NB4 (cell line): ENCODE data around the gene ZNF618.

Experiments
- DNase-seq: peaks from one replicate; pipeline ENCODE4 v3.0.0; 2010; ENCODE audit warnings: low read depth
- H3K4me3 ChIP-seq: one replicate; pipeline ENCODE4 v1.5.1; 2011; ENCODE audit warnings: mild to moderate bottlenecking, low read depth, low read length, moderate library complexity
- MAX ChIP-seq: IDR thresholded peaks from 2 replicates; pipeline ENCODE4 v1.6.1; 2011; ENCODE audit warnings: low read depth, low read length
- MYC ChIP-seq: IDR thresholded peaks from 2 replicates; pipeline ENCODE4 v1.6.1; 2011; ENCODE audit warnings: low read depth, low read length
- POLR2A ChIP-seq: IDR thresholded peaks from 2 replicates; pipeline ENCODE4 v1.6.1; 2011; ENCODE audit warnings: mild to moderate bottlenecking; ENCODE audit not compliant: insufficient read length; ENCODE audit errors: extremely low read depth
- TF ChIP-seq, protein P1 (sequence below): IDR thresholded peaks from one replicate; pipeline ENCODE4 v1.5.1; 2012; ENCODE audit warnings: low read depth, low read length

ZNF618 gene

GRCh38 chr9:113960768-113961167 is 84.7 kb downstream of the ZNF618 start:
- TF ChIP-seq, protein P1, sequence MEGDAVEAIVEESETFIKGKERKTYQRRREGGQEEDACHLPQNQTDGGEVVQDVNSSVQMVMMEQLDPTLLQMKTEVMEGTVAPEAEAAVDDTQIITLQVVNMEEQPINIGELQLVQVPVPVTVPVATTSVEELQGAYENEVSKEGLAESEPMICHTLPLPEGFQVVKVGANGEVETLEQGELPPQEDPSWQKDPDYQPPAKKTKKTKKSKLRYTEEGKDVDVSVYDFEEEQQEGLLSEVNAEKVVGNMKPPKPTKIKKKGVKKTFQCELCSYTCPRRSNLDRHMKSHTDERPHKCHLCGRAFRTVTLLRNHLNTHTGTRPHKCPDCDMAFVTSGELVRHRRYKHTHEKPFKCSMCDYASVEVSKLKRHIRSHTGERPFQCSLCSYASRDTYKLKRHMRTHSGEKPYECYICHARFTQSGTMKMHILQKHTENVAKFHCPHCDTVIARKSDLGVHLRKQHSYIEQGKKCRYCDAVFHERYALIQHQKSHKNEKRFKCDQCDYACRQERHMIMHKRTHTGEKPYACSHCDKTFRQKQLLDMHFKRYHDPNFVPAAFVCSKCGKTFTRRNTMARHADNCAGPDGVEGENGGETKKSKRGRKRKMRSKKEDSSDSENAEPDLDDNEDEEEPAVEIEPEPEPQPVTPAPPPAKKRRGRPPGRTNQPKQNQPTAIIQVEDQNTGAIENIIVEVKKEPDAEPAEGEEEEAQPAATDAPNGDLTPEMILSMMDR = no peak
- TF ChIP-seq MAX (no peak), POLR2A (no peak), MYC (no peak)
- no peak overlapping the region for H3K4me3 ChIP-seq
- no peak for DNase-seq

GRCh38 chr9:113962396-113962795 is 86.3 kb downstream of the ZNF618 start:
- DNase-seq = no peak
- TF ChIP-seq MAX (no peak), MYC (no peak), POLR2A (no peak)
- TF ChIP-seq, protein P1 = no peak

DNA sequence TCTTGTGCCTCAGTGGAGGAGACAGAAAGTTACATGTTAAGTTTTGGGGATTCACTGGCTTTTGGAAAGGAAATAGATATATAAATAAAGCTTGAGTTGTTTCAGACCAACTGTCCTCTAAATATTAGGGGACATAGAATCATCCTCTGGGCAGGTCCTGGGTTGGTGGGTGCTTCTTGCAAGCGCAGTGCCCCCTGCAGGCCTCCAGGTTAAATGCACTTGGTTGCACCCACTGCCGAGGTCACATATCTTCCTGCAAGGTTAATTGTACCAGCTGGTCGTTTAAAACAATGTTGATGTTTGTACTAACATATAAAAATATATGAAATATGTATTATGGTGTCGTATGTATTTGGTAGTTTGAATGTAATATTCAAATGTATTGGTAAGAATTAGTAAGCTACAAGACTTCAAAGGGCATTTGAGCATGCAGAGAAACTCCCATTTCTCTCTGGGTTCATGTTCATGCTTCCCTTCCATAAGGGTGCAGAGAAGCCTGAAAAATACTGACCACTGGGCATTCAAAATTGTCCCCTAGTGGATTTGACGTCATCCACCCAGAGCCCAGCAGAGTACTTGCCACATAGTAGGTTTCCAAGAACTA is 87.0 kb downstream of the ZNF618 start:
- peak; percentile 70 for DNase-seq
- H3K4me3 ChIP-seq = no peak overlapping the region
- TF ChIP-seq POLR2A (no peak), MAX (no peak), MYC (no peak)
- TF ChIP-seq, protein P1 = peak; percentile 73

More at GRCh38 chr9:113962396-113962795, 86.3 kb downstream of the ZNF618 start:
- H3K4me3 ChIP-seq = no peak overlapping the region

GRCh38 chr9:113963696-113964494 is 87.8 kb downstream of the ZNF618 start:
- H3K4me3 ChIP-seq = no peak overlapping the region
- TF ChIP-seq MAX (no peak), MYC (no peak), POLR2A (no peak)
- TF ChIP-seq, protein P1 = no peak
- no peak for DNase-seq

- TF ChIP-seq, protein P1 = no peak
- TF ChIP-seq MAX (no peak), POLR2A (no peak), MYC (no peak)
- DNase-seq = no peak
- H3K4me3 ChIP-seq = no peak overlapping the region
Observed at GRCh38 chr9:113964495-113965170, 88.5 kb downstream of the ZNF618 start.
